GM19239 (cell line): ENCODE data around the gene PCDHGC4.
A peak's percentile ranks its signal among the peaks of the same experiment; 100 is the strongest.

Experiments used
- DNase-seq: peaks from one replicate; pipeline ENCODE4 v3.0.0; 2011; ENCODE audit warnings: low spot score; ENCODE audit not compliant: insufficient read length
- FAIRE-seq: peaks from 2 replicates; lab custom pipeline; 2011; peaks lifted over from hg19 to GRCh38; lab: Jason Lieb, UNC

Gene PCDHGC4

DNA sequence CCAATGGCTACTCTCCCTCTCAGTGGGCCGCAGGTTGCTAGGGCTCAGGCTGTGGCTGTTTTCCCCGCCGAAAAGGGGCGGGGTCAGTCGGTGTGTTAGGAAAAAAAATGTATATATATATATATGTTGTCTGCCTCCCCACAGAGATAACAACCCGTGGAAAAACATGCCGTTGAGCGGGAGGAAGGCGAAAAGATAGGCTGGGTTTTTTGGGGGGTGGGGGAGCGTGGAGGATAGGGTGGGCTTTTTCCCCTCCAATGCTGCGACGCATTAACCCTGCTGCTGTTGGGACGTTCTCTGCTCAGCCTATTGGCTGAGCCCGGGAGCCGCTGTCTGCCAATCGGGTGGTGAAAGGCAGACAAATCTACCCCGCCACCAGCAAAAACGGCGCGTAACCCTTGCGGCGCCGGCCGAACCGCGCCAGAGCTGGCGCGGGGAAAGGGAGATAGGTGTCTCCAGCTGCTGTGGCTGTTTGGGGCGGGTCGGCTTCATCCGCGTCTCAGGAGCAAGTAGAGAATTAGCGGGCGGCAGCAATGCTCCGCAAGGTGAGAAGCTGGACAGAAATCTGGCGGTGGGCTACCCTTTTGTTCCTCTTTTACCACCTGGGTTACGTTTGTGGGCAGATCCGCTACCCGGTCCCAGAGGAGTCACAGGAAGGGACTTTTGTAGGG is at the start of gene PCDHGC4:
Gene PCDHGC4 (plus strand): TSS at position 390 of the 671 bp plus-strand sequence. CDS start 144 bp downstream, at position 534.
- no peak for DNase-seq
- no peak for FAIRE-seq

DNA sequence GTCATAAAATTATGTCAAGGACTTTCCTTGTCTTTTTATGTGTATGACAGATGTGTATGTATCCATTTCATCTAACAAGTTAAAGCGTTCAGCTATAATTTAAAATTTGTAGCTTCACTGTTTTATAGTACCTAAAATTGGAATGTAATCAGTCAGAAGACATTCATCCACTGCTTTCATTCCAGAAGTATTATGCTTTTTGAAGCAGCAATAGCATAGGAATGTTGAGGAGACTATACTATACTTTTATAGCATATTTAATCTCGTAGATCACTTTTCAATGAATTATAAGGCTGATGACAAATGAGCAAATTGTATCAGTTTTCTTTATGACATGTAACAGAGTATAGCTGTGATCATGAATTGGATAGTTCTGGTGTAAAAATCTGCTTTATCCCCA is 47.6 kb upstream of the PCDHGC4 start:
- DNase-seq, result no peak
- FAIRE-seq, result no peak

DNA sequence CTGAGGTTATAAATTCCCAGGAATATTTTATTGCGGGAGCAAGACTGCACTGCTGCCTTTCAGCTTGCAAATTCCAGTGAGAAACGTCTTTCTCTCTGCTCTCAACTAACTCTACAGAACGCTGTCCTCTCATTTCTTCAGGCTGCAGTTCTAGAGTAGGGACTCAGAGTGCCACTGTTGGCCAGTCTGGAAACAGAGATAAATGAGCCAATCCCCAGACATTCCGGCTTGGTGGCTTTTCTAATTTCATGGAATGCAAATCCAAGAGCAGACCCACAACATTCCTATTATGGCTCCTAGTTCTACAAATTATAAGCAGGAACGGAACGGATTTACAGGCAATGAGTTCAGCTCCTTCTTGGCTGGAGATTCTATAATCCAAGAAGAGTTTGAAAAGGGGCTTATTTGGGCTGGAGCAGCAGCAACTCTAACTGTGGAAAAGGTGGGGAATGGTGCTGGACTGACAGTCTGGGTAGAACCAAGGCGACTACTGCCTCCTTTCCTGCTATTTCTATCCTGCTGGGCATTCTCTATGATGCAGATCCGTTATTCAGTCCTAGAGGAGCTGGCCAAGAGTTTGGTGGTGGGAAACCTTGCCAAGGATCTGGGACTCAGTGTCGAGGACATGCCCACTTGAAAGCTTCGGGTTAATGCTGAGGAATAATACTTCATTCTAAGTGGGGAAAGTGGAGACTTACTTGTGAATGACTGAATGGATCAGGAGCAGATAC is 45.3 kb upstream of the PCDHGC4 start:
- no peak for FAIRE-seq
- no peak for DNase-seq

- DNase-seq (no peak), FAIRE-seq (no peak)
Measured at GRCh38 chr5:141440341-141440740, 44.5 kb upstream of the PCDHGC4 start.

GRCh38 chr5:141441571-141442170 is 43.2 kb upstream of the PCDHGC4 start:
- FAIRE-seq (no peak), DNase-seq (no peak)

DNA sequence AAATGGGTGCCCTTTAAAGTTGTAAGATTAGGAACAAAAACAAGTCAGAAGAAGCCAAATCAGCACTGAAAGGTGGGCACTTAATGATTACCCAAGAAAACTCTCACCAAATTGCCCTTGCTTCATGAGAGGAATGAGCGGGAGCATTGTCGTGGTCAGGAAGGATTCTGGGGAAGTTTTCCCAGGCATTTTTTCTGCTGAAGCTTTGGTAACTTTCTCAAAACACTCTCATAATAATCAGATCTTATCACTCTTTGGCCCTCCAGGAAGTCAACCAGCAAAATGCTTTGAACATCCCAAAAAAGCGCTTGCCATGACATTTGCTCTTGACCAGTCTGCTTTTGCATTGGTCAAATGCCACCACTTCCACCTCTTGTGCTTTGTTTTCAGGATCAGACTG is 19.5 kb upstream of the PCDHGC4 start:
- DNase-seq (no peak), FAIRE-seq (no peak)

GRCh38 chr5:141475625-141476131 is 9.2 kb upstream of the PCDHGC4 start, which contains the start of gene PCDHGC3:
Gene PCDHGC3, plus strand, starts transcription at chr5:141475966. Its CDS starts 151 bp downstream, at chr5:141476117.
- DNase-seq (peak; percentile 62), FAIRE-seq (peak; percentile 81)

GRCh38 chr5:141476132-141476911 is 8.5 kb upstream of the PCDHGC4 start:
- FAIRE-seq, result peak; percentile 56
- no peak for DNase-seq

GRCh38 chr5:141477044-141477575 is 7.7 kb upstream of the PCDHGC4 start:
- FAIRE-seq, result peak; percentile 18

GRCh38 chr5:141477815-141478214 is 7.0 kb upstream of the PCDHGC4 start:
- FAIRE-seq (no peak), DNase-seq (no peak)

More at GRCh38 chr5:141477044-141477575, 7.7 kb upstream of the PCDHGC4 start:
- no peak for DNase-seq

GRCh38 chr5:141478321-141478945 is 6.4 kb upstream of the PCDHGC4 start:
- DNase-seq (no peak), FAIRE-seq (no peak)

GRCh38 chr5:141479776-141480175 is 5.1 kb upstream of the PCDHGC4 start:
- DNase-seq (no peak), FAIRE-seq (no peak)

DNA sequence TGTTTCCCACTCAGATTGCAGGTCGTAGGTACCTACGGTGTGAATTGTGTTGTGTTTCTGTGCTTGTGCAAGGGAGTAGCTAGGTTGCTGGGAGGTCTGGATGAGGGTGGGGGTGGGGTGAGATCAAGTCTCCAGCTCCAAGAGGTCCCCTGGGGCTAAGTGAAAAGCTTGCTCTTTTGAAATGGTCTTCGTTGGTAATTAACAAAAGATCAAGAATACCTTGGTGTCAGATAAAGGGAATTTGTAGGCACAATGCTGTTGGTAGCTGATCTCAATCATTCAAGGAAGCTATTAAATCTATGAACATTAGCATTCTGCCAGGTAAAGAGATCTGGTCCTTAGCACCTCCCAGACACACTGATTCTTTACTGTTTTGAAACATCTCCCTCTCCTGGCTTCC is 928 bp upstream of the PCDHGC4 start:
- FAIRE-seq, result no peak
- DNase-seq, result no peak

DNA sequence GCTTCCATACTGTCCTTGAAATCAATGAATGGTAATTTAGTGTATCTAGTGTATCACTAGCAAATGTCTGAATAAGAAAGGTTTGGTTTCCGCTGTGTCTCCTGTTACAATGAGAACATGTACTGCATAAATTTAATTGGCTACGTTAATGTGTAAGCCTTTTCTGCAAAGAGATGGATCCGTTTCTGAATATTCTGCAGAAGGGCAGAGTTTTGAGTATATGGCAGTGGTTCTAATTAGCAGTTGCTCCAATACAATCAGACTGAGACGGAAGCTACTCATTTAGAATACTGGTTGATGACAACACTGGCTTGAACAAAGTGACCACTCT is 555 bp upstream of the PCDHGC4 start:
- FAIRE-seq (no peak), DNase-seq (no peak)

- no peak for FAIRE-seq
- no peak for DNase-seq
Measured at GRCh38 chr5:141485321-141486055, 658 bp downstream of the PCDHGC4 start.

GRCh38 chr5:141486091-141486490 is 1.3 kb downstream of the PCDHGC4 start:
- no peak for FAIRE-seq

GRCh38 chr5:141487131-141487530 is 2.3 kb downstream of the PCDHGC4 start:
- FAIRE-seq, result no peak
- no peak for DNase-seq

More at GRCh38 chr5:141486091-141486490, 1.3 kb downstream of the PCDHGC4 start:
- no peak for DNase-seq

DNA sequence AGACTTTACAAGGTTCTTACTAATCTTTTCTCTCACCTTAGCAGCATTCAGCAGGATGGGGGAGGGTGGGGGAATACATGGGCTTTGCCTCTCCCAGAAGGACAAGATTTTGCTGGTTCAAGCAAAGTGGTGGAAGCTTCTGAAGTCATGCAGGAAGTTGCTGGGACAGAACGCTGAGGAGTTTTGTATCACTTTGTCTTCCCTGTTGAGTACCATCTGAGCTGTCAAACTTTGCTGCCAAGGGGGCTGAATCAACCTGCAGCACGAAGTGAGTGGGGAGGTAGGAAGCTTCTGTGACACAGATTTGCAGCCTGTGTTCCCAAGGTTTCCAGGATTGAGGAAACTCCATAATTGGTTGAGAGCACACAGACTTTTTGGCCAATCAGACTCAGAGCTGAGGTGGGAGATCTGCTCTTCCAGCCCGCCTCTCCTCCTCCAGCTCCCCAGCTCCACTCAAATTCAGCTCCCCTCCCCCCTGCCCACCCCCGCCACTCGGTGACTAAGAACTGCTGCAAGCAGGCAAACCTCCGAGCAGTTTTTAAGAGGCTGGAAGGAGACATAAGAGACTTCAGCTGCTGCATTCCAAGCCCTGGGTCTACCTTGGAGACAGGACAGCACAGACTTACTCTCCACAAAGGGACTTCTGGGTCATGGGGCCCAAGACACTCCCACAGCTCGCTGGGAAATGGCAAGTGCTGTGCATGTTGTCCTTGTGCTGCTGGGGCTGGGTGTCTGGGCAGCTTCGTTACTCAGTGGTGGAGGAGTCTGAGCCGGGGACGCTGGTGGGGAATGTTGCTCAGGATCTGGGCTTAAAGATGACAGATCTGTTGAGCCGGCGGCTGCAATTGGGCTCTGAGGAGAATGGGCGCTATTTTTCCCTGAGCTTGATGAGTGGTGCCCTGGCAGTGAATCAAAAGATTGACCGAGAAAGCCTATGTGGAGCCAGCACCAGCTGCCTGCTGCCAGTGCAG is 4.0 kb downstream of the PCDHGC4 start, which contains the start of gene PCDHGC5:
Gene PCDHGC5 (plus strand): TSS at position 491 of the 971 bp plus-strand sequence. CDS start 160 bp downstream, at position 651.
- DNase-seq, result no peak
- FAIRE-seq, result no peak
